NCI-H2029 treated with DMSO at 0.1 percent for 48 hours (cell line): Measurements from ENCODE around the gene CLDN17.

ENCODE experiments used
- DNase-seq: peaks from one replicate; lab custom pipeline; 2025; lab: John Stamatoyannopoulos, UW

The CLDN17 gene, protein sequence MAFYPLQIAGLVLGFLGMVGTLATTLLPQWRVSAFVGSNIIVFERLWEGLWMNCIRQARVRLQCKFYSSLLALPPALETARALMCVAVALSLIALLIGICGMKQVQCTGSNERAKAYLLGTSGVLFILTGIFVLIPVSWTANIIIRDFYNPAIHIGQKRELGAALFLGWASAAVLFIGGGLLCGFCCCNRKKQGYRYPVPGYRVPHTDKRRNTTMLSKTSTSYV

DNA sequence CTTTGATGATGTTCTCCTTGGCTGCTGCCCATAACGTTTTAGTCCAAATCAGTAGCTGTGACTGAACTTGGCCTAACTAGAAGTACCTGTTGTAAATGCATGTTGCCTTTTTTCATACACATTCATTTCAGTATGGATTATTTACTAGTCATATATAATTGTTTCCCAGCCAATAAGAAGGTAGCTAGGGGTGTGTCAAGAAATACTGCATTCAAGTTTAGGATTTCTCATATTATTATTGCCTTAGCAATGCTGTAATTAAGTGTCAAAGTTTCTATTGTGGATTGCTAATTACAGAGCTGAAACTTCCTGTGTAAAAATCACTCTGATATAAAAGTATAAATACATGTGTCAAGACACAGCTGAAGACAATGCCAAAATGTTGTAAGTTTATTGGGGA lies at the start of gene CLDN17:
TSS of gene CLDN17 (minus strand) at position 101 of the 400 bp plus-strand sequence. CDS start 188 bp downstream, outside the sequence.
- no peak for DNase-seq

DNA sequence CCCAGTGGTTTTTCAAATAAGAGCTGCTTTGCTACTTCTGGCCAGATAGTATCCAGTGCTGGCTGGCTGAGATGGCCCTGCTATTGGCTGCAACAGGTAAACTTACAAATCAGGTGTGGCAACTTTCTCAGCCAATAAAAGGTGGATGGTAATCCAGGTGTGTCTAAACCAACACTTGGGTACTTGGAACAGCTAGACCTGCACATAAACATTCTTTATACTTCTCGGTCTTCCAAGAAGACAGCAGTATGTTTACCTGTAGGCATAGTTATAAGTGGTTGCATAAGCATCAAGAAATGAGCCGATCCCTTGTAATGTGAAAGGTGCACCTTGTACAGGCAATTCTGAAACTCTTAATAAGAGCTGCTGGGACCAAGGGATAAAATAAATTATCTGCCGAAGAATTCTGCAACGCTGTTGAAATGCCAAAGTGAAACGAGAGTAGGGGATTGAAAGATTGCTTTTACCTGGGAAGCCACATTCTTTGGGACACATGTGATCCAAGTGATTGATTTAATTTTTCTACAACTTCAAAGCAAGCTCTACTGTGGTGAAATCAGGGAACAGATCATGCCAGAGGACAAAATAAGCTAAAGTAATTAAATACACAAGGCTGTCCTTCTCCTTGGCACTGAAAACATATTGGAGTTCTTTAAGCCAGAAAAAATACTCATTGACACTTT lies 49.6 kb upstream of the CLDN17 start, which contains the start of gene CLDN8:
TSS of gene CLDN8 (minus strand) at position 57 of the 683 bp plus-strand sequence. CDS start 172 bp downstream, outside the sequence.
- DNase-seq: no peak

GRCh38 chr21:30211071-30211470 lies 44.5 kb upstream of the CLDN17 start:
- no peak for DNase-seq

DNA sequence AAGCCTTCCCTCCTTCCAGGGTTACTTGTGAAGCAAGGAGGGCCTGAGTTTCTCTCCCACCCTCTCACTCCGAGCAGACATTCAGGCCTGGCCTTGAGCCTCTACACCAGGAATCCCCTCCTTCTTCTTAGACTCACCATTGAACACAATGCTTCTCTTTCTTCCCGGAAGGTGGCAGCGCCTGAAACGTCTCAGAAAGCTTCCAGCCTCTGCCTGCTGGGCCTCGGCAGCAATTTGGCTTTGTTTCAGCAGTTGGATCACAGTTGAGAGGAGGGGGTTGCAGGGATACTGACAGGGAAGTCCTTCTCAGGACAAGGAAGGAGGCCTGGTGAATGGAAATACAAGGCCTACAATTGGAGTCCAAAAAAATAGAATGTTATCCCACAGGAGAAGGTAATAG lies 43.0 kb upstream of the CLDN17 start:
- DNase-seq: no peak

DNA sequence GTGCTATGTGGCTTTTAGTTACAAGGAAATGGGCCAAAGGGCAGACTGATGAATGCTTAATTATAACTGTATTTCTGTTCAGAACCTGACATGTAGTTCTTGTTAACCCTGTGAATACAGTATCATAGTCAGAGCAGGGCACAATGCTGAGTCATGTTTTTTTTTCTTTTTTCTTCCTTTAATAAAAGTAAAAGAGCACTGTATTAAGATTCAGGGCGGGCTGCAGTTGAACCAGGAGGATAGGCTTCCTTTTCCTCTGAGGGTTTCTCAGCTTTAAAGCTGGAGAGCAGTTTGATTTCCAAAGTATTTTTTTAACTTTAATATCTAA lies 40.6 kb upstream of the CLDN17 start:
- DNase-seq: no peak

GRCh38 chr21:30206551-30207251 lies 40.1 kb upstream of the CLDN17 start:
- no peak for DNase-seq

DNA sequence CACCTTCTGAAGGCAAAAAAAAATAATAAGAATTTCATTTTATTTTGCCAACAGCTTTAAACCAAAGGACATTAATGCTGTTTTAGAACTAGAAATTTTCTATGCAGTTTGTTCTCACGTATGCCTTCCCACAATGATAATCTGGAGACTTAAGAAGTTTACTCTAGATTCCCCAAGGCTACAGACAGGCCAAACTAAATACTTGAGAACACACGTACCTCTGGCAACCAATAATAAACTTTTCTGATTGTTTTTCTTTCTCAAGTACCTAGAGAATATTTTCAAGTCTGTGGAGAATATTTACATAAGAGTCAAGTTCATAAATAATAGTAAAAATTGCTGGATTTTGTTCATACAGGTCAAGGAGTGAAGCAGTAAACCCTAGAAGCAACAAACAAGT lies 33.4 kb upstream of the CLDN17 start:
- DNase-seq: no peak

GRCh38 chr21:30194701-30195299 lies 28.2 kb upstream of the CLDN17 start:
- peak; percentile 70 for DNase-seq

- no peak for DNase-seq
Observed at GRCh38 chr21:30193201-30193600, 26.6 kb upstream of the CLDN17 start.

DNA sequence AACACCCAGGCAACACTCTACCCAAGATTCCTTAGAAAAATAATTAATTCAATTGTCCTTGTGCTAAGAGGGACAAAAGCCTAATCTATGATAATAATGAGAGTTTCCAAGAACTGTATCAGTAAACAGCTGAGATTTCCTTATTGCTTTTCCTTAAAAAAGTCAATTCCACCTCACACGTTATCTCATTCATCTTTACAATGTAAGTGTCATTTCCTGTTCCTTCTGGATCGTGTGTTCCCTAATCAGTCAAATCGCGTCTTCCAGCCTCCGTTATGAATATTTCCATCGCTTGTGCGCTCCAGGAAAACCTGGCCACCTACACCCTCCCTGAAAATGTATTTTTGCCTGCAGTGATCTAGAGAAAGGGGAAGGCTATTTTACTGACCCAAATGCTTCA lies 23.9 kb upstream of the CLDN17 start:
- no peak for DNase-seq

GRCh38 chr21:30189773-30190172 lies 23.2 kb upstream of the CLDN17 start:
- DNase-seq: no peak

- DNase-seq: no peak
Observed at GRCh38 chr21:30186242-30186641, 19.6 kb upstream of the CLDN17 start.

DNA sequence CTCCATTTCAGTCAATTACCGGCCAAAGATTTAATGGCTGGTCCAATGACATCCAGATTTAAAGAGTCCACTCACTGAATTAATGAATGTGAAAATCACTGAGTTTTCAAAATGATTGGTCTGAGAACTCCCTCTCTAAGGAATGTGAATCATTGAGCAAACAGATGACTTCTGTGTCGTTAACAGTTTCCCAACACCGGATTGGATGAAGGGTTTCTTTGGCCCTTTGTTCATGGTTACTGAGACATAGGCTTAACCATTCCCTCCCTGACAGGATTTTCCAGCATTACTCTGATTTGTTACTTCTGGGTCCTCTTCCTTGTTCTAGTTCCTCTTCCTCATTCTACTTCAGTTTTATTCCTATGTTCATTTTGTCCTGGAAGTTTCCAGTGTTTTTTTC lies 1.5 kb upstream of the CLDN17 start:
- DNase-seq: no peak

DNA sequence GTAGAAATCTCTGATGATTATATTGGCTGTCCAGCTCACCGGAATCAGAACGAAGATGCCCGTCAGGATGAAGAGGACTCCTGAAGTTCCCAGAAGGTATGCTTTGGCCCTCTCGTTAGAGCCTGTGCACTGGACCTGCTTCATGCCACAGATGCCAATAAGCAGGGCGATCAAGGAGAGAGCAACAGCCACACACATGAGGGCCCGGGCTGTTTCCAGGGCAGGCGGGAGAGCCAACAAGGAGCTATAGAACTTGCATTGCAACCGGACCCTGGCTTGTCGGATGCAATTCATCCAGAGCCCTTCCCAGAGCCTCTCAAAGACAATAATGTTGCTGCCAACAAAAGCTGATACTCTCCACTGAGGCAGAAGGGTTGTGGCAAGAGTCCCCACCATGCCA lies 434 bp downstream of the CLDN17 start:
- no peak for DNase-seq

DNA sequence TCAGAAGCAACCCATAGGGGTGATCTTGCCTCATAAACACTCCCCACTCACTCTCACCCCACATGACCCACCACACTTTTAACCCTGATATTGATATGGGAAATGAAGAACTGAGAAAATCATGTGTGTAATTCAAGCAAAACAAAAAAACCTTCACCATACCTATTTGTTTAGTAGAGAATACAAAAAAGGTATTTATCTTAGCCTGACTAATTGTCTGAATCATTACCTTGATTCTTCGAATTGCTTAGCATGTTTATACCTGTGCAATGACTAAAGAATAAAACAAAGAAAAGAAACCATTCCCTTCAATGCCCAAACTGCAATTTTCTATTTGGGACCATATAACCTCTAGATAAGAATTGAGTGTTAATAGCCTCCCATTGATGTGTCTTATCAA lies 1.8 kb downstream of the CLDN17 start:
- DNase-seq: no peak

DNA sequence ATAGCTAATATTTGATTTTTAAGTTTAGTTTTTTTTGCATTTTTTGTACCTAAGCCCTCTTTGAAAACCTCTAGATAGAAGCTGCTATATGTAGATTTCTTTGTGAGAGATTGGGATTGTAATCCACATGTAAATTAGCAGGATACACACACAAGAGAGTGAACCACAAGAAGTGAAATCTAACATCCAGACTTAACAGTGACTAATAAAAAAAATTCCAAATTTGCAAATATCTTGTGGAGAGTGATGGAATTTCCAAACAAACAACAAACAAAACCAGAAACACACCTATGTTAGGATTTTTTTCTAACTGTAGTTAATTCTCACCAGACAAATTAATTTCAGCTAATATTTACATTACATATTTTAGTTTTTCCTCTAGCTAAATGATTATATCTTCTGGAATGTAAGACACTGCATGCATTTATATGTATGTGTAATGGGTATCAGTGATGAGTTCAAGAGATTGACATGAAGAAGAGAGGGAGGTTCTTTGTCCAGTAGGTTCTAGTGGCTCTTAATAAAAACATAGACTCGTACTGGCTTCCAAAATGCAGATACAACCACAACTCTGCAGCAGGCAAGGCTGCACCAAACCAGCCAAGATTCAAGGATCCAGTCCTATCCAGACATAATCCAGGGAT lies 12.8 kb downstream of the CLDN17 start:
- no peak for DNase-seq

DNA sequence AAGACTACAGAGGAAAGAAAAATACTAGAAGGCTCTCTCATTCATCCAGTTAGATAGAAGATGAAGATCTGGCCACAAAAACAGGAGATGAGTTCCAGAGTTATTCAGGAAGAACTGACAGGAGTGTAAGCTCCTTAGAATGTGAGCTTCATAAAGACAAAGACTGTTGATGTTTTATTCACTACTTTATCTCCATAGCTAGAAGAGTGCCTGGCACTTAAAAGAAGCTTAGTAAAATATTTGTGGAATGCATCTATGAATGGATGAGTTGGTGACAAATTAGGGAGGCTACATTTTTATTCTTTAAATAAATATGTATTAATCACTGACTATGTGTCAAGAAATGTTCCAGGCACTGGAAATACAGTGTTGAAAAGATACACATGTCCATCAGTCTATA lies 13.8 kb downstream of the CLDN17 start:
- no peak for DNase-seq

DNA sequence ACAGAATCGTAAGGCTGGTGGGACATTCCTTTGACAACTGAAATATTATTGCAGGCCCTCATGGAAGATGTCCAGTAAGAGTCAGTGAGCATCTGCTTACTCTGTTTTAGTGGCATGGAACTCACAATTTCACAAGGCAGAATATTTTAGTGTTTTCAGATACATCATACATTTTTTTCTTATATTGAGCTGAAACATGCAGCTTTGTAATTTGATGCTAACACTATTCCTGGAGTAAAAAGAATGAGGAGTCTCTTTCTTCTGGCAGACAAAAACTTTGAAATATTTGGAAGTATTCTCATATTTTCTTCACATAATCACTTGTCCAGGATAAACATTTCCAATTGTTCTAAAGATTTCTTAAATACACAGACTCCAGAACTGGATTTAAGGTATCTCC lies 17.7 kb downstream of the CLDN17 start:
- no peak for DNase-seq

DNA sequence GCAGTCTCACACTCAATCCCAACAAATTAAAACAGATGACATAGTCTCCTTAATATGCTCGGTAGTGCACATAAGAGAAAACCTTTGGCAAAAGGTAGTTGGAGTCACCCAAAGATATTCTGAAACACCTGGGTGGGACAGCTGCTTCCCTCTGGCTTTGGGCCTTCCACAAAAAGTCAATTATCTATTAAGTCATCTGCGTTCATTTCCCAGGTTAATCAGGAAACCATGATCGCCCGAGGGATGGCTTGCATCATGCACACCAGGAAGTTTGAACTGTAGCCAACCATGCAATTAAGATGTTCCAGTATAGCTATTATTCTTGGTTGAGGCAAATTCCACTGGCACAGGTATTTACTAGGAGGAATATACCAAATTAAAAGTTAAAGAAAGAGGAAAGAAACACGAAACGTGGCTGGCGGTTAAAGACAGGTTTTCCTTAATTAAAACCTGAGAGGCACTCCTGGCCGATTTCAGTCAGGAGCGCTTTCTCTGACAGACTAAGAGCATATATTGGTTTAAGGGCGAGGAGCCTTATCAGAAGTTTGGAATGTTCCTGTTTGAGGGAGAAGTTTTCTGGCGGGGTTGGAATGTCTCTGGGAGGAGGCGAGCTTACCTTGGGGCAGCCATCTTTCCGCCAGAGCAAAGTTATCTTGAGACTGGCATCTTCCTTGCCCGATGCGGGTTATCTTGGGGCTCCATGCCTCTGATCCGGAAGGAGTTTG lies 19.9 kb downstream of the CLDN17 start:
- DNase-seq: no peak

- DNase-seq: no peak
Observed at GRCh38 chr21:30138483-30138882, 28.1 kb downstream of the CLDN17 start.

GRCh38 chr21:30129246-30129645 lies 37.4 kb downstream of the CLDN17 start:
- no peak for DNase-seq

GRCh38 chr21:30126576-30126975 lies 40.0 kb downstream of the CLDN17 start:
- no peak for DNase-seq
